HepG2 (cell line): Measurements from ENCODE around the gene EP300. TPM values are rescaled to one million over a fixed set of nuclear protein-coding genes. Genes with fewer than 3 reads are reported as not detected.

Experiments
- FOXA3 ChIP-seq: IDR thresholded peaks from 2 replicates; pipeline ENCODE4 v1.6.1; 2016; ENCODE audit warnings: missing genetic modification reagents, missing compliant biosample characterization
- HMGA1 ChIP-seq: sonication (generic); formaldehyde crosslinking; conservative IDR thresholded peaks from 2 replicates; pipeline ENCODE4 v1.4.0; 2020; ENCODE audit warnings: missing genetic modification reagents
- HNRNPH1 ChIP-seq: fragments of 200-400 bp; formaldehyde crosslinking; optimal IDR thresholded peaks from 2 replicates; pipeline ENCODE3; 2017; ENCODE audit warnings: mild to moderate bottlenecking, low read depth, low read length
- HOMEZ ChIP-seq: IDR thresholded peaks from 2 replicates; pipeline ENCODE4 v1.6.1; 2016; ENCODE audit warnings: low read depth
- HOXA7 ChIP-seq: sonication (generic); formaldehyde crosslinking; IDR thresholded peaks from 2 replicates; pipeline ENCODE4 v1.8.1; 2022; ENCODE audit warnings: mild to moderate bottlenecking, missing genetic modification reagents, moderate library complexity
- MIER3 ChIP-seq: IDR thresholded peaks from 2 replicates; pipeline ENCODE4 v1.6.1; 2016; ENCODE audit warnings: missing compliant biosample characterization, borderline replicate concordance
- MXD3 ChIP-seq: IDR thresholded peaks from 2 replicates; pipeline ENCODE4 v1.6.1; 2016; ENCODE audit warnings: mild to moderate bottlenecking, missing biosample characterization, missing genetic modification reagents
- NCOA5 ChIP-seq: sonication (generic); formaldehyde crosslinking; IDR thresholded peaks from 2 replicates; pipeline ENCODE4 v1.4.0; 2020; ENCODE audit warnings: missing genetic modification reagents
- PLSCR1 ChIP-seq: sonication (generic); formaldehyde crosslinking; IDR thresholded peaks from 2 replicates; pipeline ENCODE4 v1.5.0; 2020; ENCODE audit warnings: missing genetic modification reagents, mild to moderate bottlenecking, borderline replicate concordance
- POGZ ChIP-seq: sonication (generic); formaldehyde crosslinking; IDR thresholded peaks from 2 replicates; pipeline ENCODE4 v1.4.0; 2020; ENCODE audit warnings: mild to moderate bottlenecking, missing genetic modification reagents
- SIX4 ChIP-seq: sonication (generic); formaldehyde crosslinking; IDR thresholded peaks from 2 replicates; pipeline ENCODE4 v1.4.0; 2020; ENCODE audit warnings: missing genetic modification reagents
- TAF1 ChIP-seq: sonication (generic); formaldehyde crosslinking; IDR thresholded peaks from 2 replicates; pipeline ENCODE4 v1.4.0; 2020; ENCODE audit warnings: missing genetic modification reagents
- TARDBP ChIP-seq: sonication (generic); formaldehyde crosslinking; IDR thresholded peaks from 2 replicates; pipeline ENCODE4 v1.8.0; 2022; ENCODE audit warnings: mild to moderate bottlenecking, missing genetic modification reagents
- WIZ ChIP-seq: sonication (generic); formaldehyde crosslinking; IDR thresholded peaks from 2 replicates; pipeline ENCODE4 v1.5.1; 2020; ENCODE audit warnings: mild to moderate bottlenecking, missing genetic modification reagents
- ZFP62 ChIP-seq: sonication (generic); formaldehyde crosslinking; IDR thresholded peaks from 2 replicates; pipeline ENCODE4 v1.4.0; 2020; ENCODE audit warnings: missing genetic modification reagents
- ZNF234 ChIP-seq: sonication (generic); formaldehyde crosslinking; conservative IDR thresholded peaks from 2 replicates; pipeline ENCODE4 v1.5.1; 2020; ENCODE audit warnings: mild to moderate bottlenecking, missing genetic modification reagents
- ZNF296 ChIP-seq: sonication (generic); formaldehyde crosslinking; conservative IDR thresholded peaks from 2 replicates; pipeline ENCODE4 v1.5.0; 2020; ENCODE audit warnings: mild to moderate bottlenecking, missing genetic modification reagents
- ZNF3 ChIP-seq: IDR thresholded peaks from 2 replicates; pipeline ENCODE4 v1.7.0; 2017; ENCODE audit warnings: inconsistent platforms
- ZNF484 ChIP-seq: sonication (generic); formaldehyde crosslinking; IDR thresholded peaks from 2 replicates; pipeline ENCODE4 v1.5.1; 2020; ENCODE audit warnings: mild to moderate bottlenecking, low read depth, missing genetic modification reagents, borderline replicate concordance
- ZNF510 ChIP-seq: sonication (generic); formaldehyde crosslinking; IDR thresholded peaks from 2 replicates; pipeline ENCODE4 v1.4.0; 2020; ENCODE audit warnings: low read depth, mild to moderate bottlenecking, missing genetic modification reagents
- ZNF552 ChIP-seq: sonication (generic); formaldehyde crosslinking; IDR thresholded peaks from 2 replicates; pipeline ENCODE4 v1.9.0; 2022; ENCODE audit warnings: missing genetic modification reagents, mild to moderate bottlenecking, borderline replicate concordance
- ZNF674 ChIP-seq: sonication (generic); formaldehyde crosslinking; IDR thresholded peaks from 2 replicates; pipeline ENCODE4 v1.5.0; 2020; ENCODE audit warnings: low read depth, mild to moderate bottlenecking, missing genetic modification reagents
- ZNF780A ChIP-seq: sonication (generic); formaldehyde crosslinking; IDR thresholded peaks from 2 replicates; pipeline ENCODE4 v1.8.0; 2022; ENCODE audit warnings: mild to moderate bottlenecking, missing genetic modification reagents, moderate library complexity
- ZNF782 ChIP-seq: sonication (generic); formaldehyde crosslinking; IDR thresholded peaks from 2 replicates; pipeline ENCODE4 v1.4.0; 2020; ENCODE audit warnings: missing genetic modification reagents, mild to moderate bottlenecking, borderline replicate concordance
- ZNF879 ChIP-seq: sonication (generic); formaldehyde crosslinking; IDR thresholded peaks from 2 replicates; pipeline ENCODE4 v1.8.1; 2023; ENCODE audit warnings: missing genetic modification reagents
- polyA plus RNA-seq, 8 experiments: library from polyadenylated mRNA; depleted of rRNA in 3 of 8; stranded (reverse) in 7 of 8; unstranded in 1 of 8; fragments of >200 nt; fragmentation: Illumina TruSeq in 4 of 8; extraction: Trizol in 4 of 8; gene quantifications; 2 replicates each; pipeline versions ENCODE4 v1.2.1 to v1.2.3, GENCODE V29; 2011 to 2016; ENCODE audit warnings: low read depth in 4 of 8, missing spikeins in 1 of 8, mixed read lengths in 1 of 8; ENCODE audit not compliant: insufficient read depth in 1 of 8
- total RNA-seq, 5 experiments: library from RNA; depleted of rRNA; stranded (reverse); fragments of >200 nt; fragmentation: Illumina TruSeq; extraction: Trizol; gene quantifications; 2 replicates each; pipeline ENCODE4 v1.2.3, GENCODE V29; 2016; ENCODE audit warnings: low read depth in 1 of 5
- TF ChIP-seq, protein P1 (sequence below): sonication (generic); formaldehyde crosslinking; IDR thresholded peaks from 2 replicates; pipeline ENCODE4 v1.4.0; 2020; ENCODE audit warnings: missing genetic modification reagents

The EP300 gene
- total and polyA plus RNA-seq, 2 of the 13 experiments (the other 11 are each of a cell fraction or from before 2014, with no cell fraction given), result 13.6 to 14.9 TPM

GRCh38 chr22:41091132-41092022 is 1.0 kb upstream of the EP300 start (continued):
- TF ChIP-seq ZNF879 (no peak), ZNF674 (CRISPR knock-in tag) (no peak), PLSCR1 (CRISPR knock-in tag) (no peak), ZNF484 (CRISPR knock-in tag) (no peak), HOXA7 (no peak), POGZ (CRISPR knock-in tag) (peak; percentile 43; the same call in 1 of the 2 replicates), SIX4 (CRISPR knock-in tag) (no peak), MIER3 (no peak), HNRNPH1 (peak; percentile 62), HMGA1 (CRISPR knock-in tag) (no peak), ZNF3 (CRISPR knock-in tag) (no peak), TAF1 (CRISPR knock-in tag) (peak; percentile 87; the same call in 1 of the 2 replicates), ZFP62 (CRISPR knock-in tag) (no peak), FOXA3 (CRISPR knock-in tag) (0 out of 2 replicates have a peak, but pooled peaks have one; percentile 9), ZNF780A (CRISPR knock-in tag) (no peak), ZNF296 (no peak), NCOA5 (CRISPR knock-in tag) (no peak), ZNF552 (CRISPR knock-in tag) (no peak), HOMEZ (CRISPR knock-in tag) (peak; percentile 25; the same call in 1 of the 2 replicates), MXD3 (no peak), ZNF234 (CRISPR knock-in tag) (no peak), ZNF510 (CRISPR knock-in tag) (peak; percentile 47; the same call in 1 of the 2 replicates), WIZ (no peak), TARDBP (CRISPR knock-in tag) (peak; percentile 84; the same call in 1 of the 2 replicates), ZNF782 (no peak)
- TF ChIP-seq, protein P1, sequence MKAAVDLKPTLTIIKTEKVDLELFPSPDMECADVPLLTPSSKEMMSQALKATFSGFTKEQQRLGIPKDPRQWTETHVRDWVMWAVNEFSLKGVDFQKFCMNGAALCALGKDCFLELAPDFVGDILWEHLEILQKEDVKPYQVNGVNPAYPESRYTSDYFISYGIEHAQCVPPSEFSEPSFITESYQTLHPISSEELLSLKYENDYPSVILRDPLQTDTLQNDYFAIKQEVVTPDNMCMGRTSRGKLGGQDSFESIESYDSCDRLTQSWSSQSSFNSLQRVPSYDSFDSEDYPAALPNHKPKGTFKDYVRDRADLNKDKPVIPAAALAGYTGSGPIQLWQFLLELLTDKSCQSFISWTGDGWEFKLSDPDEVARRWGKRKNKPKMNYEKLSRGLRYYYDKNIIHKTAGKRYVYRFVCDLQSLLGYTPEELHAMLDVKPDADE (CRISPR knock-in tag), result no peak
